Stomach (tissue), 4 donors: ENCODE results near the gene MAP3K6.

Source experiments
- POLR2A ChIP-seq, 4 donors: fragments of 450-650 bp; IDR thresholded peaks; one replicate each; pipeline ENCODE4 v1.6.1; 2016; ENCODE audit warnings: antibody characterized with exemption in 4 of 4, control low read depth in 2 of 4, mild to moderate bottlenecking in 1 of 4, moderate library complexity in 1 of 4
- POLR2AphosphoS5 ChIP-seq, 3 donors: sonication (generic); formaldehyde crosslinking; IDR thresholded peaks; one replicate each; pipeline ENCODE4 v1.6.1; 2016; ENCODE audit warnings: antibody characterized with exemption in 3 of 3
- TF ChIP-seq, protein P1 (sequence below), 7 experiments: fragments of 450-650 bp in 4 of 7; fragments of 200-600 bp in 3 of 7; sonication (generic) in 3 of 7; IDR thresholded peaks; one replicate each; pipeline ENCODE4 v1.5.1; 2016 to 2019; ENCODE audit warnings: antibody characterized with exemption in 7 of 7, control low read depth in 2 of 7, mild to moderate bottlenecking in 1 of 7

- no peak for TF ChIP-seq POLR2AphosphoS5 (IDR thresholded peaks at IDR 0.05)
- TF ChIP-seq, protein P1, sequence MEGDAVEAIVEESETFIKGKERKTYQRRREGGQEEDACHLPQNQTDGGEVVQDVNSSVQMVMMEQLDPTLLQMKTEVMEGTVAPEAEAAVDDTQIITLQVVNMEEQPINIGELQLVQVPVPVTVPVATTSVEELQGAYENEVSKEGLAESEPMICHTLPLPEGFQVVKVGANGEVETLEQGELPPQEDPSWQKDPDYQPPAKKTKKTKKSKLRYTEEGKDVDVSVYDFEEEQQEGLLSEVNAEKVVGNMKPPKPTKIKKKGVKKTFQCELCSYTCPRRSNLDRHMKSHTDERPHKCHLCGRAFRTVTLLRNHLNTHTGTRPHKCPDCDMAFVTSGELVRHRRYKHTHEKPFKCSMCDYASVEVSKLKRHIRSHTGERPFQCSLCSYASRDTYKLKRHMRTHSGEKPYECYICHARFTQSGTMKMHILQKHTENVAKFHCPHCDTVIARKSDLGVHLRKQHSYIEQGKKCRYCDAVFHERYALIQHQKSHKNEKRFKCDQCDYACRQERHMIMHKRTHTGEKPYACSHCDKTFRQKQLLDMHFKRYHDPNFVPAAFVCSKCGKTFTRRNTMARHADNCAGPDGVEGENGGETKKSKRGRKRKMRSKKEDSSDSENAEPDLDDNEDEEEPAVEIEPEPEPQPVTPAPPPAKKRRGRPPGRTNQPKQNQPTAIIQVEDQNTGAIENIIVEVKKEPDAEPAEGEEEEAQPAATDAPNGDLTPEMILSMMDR (IDR thresholded peaks at IDR 0.05) = no peak
- no peak for TF ChIP-seq POLR2A (IDR thresholded peaks at IDR 0.05)
These were observed 24.4 kb downstream of the MAP3K6 start for GRCh38 chr1:27342391-27342777.
